Measurements from ENCODE around the gene CASKIN1.

CASKIN1 gene

GRCh38 chr16:2190659-2191445 lies 5.6 kb downstream of the CASKIN1 start:
- no peak for DNase-seq (ENCODE audit: low read depth)

- DNase-seq (ENCODE audit: low read depth), result no peak
These were observed 6.3 kb downstream of the CASKIN1 start for GRCh38 chr16:2190002-2190658.

GRCh38 chr16:2189252-2189893 lies 7.0 kb downstream of the CASKIN1 start:
- no peak for DNase-seq (ENCODE audit: low read depth)

GRCh38 chr16:2188395-2188794 lies 8.0 kb downstream of the CASKIN1 start:
- DNase-seq (ENCODE audit: low read depth), result no peak

- DNase-seq (ENCODE audit: low read depth), result no peak
These were observed 9.2 kb downstream of the CASKIN1 start for GRCh38 chr16:2187212-2187611.

- no peak for DNase-seq (ENCODE audit: low read depth)
These were observed 9.9 kb downstream of the CASKIN1 start for GRCh38 chr16:2186505-2186904.

GRCh38 chr16:2186064-2186463 lies 10.3 kb downstream of the CASKIN1 start:
- no peak for DNase-seq (ENCODE audit: low read depth)

GRCh38 chr16:2184962-2185361 lies 11.4 kb downstream of the CASKIN1 start:
- DNase-seq (ENCODE audit: low read depth), result no peak

- no peak for DNase-seq (ENCODE audit: low read depth)
These were observed 12.1 kb downstream of the CASKIN1 start for GRCh38 chr16:2184346-2184745.

- no peak for DNase-seq (ENCODE audit: low read depth)
These were observed 12.7 kb downstream of the CASKIN1 start for GRCh38 chr16:2183671-2184070.

- DNase-seq (ENCODE audit: low read depth), result no peak
These were observed 14.5 kb downstream of the CASKIN1 start for GRCh38 chr16:2181952-2182351.

- no peak for DNase-seq (ENCODE audit: low read depth)
These were observed 15.2 kb downstream of the CASKIN1 start for GRCh38 chr16:2180962-2181923.

GRCh38 chr16:2180461-2180860 lies 15.9 kb downstream of the CASKIN1 start:
- DNase-seq (ENCODE audit: low read depth), result no peak

GRCh38 chr16:2179576-2179975 lies 16.8 kb downstream of the CASKIN1 start:
- no peak for DNase-seq (ENCODE audit: low read depth)

GRCh38 chr16:2179107-2179501 lies 17.3 kb downstream of the CASKIN1 start:
- no peak for DNase-seq (ENCODE audit: low read depth)

- no peak for DNase-seq (ENCODE audit: low read depth)
These were observed 17.9 kb downstream of the CASKIN1 start for GRCh38 chr16:2178321-2179106.

GRCh38 chr16:2177561-2177960 lies 18.8 kb downstream of the CASKIN1 start:
- no peak for DNase-seq (ENCODE audit: low read depth)

GRCh38 chr16:2177101-2177500 lies 19.3 kb downstream of the CASKIN1 start:
- DNase-seq (ENCODE audit: low read depth), result no peak

- no peak for DNase-seq (ENCODE audit: low read depth)
These were observed 20.4 kb downstream of the CASKIN1 start for GRCh38 chr16:2176047-2176446.

GRCh38 chr16:2175454-2175853 lies 21.0 kb downstream of the CASKIN1 start:
- no peak for DNase-seq (ENCODE audit: low read depth)

Measured in stromal cell of bone marrow (primary cell).